Measurements from ENCODE around the gene TUBA4A.
A peak's percentile ranks its signal among the peaks of the same experiment; 100 is the strongest.
"Not testable (repeated sequence)": the region's sequence is repeated elsewhere in the genome, so short reads cannot be mapped to it uniquely, and the experiment has no call there.

The TUBA4A gene

DNA sequence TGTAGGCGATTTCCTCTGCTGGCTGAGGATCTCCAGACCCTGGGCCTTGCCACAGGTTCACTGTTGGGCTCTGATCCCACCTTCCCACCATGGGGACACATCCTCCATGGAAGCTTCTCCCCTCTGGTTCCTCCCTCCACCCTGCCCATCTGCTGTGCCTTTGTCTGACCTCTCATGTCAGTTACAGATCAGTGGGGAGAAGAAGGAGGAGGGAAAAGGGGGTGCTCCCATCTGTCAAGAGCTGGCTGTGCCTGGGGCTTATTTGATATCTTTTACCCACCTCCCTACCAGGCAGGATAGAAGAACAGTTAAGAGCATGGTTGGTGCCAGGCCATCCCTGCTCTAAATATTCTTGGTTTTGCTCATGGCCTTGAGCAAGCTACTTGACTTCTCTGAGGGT lies 13.2 kb upstream of the TUBA4A start:
- no peak for DNase-seq

DNA sequence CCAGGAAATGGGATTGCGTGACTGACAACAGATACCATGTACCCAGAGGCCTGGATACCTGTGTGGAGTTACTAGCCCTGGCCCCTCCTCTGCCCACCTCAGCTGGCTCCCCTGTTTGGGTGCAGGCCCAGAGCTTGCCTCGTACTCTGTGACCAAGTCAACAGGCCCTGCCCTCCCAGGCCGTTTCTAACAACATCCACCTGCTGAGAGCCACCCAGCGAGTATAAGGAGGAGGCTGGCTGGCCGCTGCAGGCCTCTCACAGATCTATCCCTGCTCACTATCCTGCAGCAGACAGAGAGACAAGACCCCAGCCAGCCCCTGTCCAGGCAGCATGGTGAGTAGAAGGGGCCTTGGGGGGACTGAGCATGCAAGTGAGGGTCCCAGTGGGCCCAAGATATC lies 12.5 kb upstream of the TUBA4A start:
- no peak for DNase-seq

DNA sequence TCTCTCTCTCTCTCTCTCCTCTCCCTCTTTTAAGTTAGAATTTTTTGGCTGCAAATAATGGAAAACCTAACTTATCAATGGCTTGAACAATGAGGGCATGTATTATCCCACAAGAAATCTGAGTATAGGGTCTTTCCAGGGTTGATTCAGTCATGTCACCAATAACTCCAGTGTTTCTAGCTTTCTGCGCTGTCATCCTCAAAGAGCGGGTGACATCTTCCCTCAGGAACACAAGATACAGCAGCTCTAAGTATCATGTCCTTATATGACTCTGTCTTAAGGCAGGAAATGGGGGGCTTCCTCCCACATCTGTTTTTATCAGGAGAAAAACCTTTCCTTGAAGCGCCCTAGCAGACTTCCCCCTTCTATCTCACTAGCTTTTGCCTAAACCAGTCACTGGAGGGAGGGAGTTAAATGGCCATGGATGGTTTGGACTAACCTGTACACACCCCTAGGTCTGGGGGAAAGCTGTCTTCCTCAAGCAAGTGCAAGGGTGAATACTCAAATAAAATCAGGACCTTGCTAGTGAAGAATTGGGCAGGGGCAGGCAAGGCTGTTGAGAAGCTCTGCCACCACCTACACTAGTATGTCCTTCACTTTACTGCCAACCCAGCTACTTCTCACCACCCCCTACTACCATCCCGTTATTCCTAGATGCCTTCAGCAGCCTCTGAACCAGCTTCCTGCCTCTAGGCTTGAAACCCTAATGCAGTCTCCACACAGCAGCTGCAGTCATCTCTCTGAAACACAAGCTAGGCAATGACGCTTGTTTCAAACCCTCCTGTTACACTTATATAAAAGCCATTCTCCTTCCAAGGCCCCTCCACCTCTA lies 7.5 kb upstream of the TUBA4A start:
- no peak for DNase-seq

DNA sequence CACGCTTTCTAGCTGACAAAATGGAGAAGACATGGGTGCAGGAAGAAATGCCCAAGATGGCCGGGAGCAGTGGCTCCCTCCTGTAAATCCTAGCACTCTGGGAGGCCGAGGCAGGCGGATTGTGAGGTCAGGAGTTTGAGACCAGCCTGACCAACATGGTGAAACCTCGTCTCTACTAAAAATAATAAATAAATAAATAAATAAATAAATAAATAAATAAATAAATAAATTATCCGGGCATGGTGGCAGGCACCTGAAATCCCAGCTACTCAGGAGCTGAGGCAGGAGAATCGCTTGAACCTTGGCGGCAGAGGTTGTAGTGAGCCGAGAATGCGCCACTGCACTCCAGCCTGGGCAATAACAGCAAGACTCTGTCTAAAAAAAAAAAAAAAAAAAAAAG lies 5.2 kb upstream of the TUBA4A start:
- DNase-seq: not testable (repeated sequence)

DNA sequence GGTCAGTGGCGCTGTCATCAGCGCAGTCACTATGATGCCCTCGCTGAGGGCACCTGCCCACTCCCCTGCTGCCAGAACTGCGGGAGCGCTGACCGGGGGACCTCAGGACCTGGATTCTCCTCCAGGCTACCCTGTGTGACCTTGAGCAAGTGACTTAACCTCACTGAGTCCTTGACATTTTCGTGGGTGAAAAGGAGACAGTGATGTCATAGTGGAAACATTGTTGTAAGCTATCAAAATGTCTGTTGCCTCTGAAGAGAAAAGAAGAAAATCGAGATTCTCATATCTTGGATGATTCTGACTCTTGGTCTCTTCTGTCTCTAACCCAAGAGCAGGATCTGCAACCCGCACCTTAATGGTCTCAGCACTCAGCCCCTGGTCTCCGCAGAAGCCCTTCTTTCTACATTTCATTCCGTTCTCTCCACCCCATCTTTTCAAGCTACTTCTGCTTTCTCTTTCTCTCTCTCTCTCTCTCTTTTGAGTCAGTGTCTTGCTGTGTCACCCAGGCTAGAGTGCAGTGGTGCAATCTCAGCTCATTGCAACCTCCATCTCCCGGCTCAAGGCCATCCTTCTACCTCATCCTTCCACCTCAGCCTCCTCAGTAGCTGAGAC lies 978 bp upstream of the TUBA4A start:
- no peak for DNase-seq

DNA sequence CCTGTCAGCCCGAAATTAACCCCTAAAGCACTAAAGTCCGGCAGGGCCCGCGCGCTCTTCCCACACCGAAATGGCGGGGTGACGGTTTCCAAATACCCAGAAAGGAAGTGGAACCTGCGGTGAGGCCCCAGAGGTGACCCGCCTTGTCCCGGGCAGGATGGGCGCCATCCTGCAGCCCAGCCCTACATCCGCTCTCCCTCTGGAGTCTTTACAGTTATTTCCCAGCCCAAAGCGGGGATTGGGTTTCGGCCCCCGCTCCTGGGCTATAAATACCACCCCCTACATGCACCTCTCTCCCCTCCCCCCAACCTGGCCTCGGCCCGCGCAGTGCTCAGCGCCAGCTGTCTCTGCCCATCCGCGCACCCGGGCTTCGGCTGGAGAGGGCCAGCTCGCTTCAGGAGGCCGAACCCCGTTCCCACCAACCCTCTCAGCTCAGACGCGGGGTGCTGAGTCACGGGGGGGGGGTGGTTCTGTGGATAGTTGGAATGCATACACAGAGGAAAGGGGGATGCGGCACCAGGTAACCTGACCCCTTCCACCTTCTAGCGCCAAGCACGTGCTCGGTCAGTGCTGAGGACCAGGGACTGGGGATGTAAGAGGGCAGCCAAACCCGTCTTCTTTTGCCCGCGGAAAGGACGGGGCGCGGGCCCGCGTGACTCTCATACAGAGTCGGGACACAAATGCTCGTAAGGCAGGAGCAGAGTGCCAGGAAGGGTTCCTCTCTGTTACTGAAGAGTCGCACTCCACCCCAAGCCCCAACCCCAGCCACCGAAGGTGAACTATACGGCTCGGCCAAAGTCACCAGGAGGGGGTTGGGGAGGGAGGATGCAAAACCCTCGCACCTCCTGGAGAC lies 592 bp downstream of the TUBA4A start, which contains the start of gene TUBA4B:
TUBA4B (plus strand) TSS at position 344 of the 853 bp plus-strand sequence; CDS start at position 509, 165 bp downstream.
- no peak for DNase-seq

DNA sequence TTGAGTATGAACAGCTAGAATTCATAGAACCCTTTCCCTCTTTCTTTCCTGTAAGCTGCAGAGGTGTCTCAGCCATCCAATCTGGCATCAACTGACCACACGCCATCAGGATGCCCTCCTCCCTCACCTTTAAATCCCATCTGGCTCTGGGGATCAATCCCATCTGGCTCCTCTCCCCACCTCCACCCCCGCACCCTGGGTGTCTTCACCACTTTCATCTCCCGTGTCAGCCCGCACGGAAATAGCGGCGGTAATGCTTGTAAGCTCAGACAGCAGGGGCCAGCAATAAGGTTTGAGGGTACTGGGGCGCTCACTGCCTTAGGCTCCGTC lies 1.2 kb downstream of the TUBA4A start:
- DNase-seq: no peak

DNA sequence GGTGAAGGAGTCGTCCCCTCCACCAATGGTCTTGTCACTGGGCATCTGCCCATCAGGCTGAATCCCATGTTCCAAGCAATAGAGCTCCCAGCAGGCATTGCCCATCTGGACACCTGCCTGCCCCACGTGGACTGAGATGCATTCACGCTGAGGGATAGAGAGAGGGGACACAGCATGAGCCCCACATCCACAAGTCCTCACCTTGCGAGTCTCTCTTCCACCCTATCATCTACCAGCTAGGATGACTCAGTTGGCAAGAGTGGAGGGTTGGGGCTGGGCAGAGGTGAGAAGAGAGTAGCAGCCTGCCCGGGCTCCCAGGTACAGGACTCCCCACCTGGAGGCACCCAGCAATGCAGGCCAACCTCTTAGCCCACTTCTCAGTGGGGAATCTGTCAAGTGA lies 1.6 kb downstream of the TUBA4A start:
- DNase-seq: no peak

DNA sequence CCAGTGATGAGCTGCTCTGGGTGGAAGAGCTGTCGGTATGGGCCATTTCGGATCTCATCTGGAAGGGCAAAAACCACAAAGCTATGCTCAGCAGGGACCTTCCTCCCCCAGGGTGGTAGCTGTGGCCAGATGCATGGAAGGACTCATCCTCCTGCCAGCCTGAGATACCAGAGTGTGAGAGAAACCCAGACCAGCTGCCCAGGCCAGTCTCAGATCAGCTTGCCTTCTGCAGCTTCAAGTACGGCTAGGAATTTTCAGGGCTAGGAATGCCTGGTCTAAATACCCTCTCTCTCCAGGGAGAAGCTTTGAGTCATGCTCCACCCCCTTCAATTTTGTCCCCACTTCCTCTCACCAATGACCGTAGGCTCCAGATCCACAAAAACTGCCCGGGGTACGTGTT lies 2.1 kb downstream of the TUBA4A start:
- DNase-seq: no peak

DNA sequence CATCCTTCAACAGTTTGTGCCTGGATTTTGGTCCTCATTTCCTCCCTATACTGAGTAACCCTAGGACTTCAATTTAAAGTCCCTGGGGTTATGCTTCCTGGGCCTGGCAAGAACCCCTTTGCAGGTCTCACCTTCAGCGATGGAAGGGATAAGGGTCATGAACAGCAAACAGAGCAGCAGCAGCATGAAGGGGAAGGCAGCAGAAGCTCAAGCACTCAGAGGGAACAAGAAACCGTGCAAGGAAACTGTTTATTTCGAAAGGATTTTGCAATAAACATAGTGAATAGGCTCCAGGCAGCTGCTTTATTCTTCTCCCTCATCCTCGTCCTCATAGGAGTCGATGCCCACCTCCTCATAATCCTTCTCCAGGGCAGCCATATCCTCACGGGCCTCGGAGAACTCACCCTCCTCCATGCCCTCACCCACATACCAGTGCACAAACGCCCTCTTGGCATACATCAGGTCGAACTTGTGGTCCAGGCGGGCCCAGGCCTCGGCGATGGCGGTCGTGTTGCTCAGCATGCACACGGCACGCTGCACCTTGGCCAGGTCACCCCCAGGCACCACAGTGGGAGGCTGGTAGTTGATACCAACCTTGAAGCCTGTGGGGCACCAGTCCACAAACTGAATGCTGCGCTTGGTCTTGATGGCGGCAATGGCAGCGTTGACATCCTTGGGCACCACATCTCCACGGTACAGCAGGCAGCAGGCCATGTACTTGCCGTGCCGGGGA lies 3.5 kb downstream of the TUBA4A start:
- DNase-seq: no peak

DNA sequence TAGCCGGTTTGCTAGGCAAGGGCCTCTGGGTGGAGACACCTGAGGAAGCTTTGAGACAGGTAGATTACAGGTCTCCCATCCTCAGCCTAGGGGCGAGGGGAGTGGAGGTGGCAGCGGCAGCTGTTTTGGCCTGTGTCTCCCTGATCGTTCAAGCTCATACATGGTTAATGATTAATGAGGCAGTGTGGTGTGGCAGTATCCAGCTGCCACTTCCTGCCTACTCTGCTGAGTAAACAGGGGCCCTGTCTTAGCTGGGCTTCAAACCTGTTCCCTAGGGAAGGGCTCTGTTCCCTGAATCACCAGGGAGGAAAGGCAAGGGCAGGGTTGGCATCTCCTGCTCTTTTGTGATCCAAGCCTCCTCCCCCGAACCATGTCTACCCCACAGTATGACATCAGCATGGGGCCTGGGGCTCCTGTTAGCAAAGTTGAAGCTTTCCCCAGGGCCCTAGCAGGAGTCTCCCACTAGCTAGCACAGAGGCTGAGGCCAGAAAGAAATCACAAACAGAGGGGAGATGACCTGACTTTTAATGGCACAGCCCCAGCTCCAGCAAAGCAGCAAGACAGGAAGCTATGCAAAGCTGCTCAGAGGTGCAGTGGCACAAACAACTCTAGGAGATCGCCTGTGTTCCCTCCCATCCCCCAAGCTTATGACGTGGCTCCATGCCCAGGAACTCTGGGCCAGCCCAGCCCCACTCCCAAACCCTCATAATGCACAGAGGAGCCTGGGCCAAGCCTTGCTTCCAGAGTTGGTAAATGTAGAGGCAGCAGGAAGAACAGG lies 4.3 kb downstream of the TUBA4A start:
- DNase-seq: no peak

DNA sequence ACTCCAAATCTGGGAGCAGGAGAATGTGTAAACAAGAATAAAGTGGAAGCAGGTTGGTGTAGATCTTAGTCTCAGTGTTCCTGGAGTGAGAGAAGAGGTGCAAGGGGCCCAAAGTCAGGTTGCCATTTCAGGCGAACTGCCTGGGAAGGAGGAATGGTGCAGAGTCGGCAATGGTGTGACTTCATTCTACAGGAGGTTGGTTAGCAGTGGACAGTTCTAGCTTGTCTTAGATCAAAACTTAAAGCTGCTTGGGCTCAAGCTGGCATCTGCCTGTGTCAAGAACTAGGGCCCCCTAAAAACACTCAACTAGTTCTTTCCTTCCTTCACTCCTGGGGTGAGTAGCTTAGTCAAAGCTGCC lies 4.9 kb downstream of the TUBA4A start:
- no peak for DNase-seq

DNA sequence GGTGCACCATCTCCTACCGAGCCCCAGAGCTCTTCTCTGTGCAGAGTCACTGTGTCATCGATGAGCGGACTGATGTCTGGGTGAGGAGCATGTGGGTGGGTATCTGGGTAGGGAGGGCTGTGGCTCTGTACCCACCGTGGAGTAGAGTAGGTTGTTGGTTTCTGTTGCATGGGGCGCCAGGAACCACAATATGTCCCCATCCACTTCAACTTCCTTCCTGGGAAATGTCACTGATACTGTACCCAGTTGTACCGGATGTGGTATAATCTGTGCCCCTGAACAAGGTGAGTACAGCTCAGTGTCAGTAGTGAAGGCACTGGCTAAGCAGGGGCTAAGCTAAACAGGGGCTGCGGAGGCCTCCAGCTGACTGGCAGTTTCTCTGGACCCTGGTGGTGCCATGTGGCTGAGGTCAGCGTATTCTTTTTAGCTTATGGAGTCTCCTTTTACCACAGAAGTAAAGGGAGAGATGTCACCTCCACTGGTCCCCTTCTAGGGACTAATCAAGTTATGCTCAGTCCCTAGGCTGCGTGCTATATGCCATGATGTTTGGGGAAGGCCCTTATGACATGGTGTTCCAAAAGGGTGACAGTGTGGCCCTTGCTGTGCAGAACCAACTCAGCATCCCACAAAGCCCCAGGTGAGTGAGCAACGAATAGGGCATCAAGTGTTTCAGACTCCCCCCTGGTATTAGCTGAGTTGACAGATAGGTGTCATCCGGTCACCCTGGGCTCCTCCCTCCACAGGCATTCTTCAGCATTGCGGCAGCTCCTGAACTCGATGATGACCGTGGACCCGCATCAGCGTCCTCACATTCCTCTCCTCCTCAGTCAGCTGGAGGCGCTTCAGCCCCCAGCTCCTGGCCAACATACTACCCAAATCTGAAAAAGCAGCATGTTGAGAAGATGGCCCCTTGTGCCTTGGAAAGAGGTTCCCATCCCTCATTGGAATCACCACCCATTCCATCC lies 5.8 kb downstream of the TUBA4A start:
- no peak for DNase-seq

DNA sequence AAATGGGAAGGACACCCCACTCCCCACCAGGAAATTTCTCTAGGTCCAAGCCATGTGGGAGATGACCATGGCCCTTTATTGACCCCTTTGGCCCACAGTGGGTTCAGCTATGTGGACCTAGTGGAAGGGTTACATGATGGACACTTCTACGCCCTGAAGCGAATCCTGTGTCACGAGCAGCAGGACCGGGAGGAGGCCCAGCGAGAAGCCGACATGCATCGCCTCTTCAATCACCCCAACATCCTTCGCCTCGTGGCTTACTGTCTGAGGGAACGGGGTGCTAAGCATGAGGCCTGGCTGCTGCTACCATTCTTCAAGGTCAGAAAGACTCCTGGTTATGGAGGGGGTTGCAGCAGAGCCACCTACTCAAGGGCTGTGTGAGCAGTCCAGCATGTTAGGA lies 7.2 kb downstream of the TUBA4A start:
- DNase-seq: no peak

DNA sequence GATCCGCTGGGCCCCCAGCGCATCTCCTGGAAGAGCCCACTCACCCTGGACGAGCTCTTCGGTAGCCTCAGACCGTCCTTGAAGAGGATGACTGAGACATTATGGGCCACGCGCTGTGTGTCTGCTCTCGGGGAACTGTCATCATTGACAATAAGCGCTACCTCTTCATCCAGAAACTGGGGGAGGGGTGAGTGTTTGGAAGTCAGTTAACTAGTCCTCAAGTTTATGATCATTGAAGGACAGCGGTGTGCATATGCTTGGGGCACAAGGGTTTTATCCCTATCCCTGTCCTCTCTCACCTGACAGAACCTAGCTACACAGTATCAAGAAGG lies 7.9 kb downstream of the TUBA4A start:
- DNase-seq: no peak

DNA sequence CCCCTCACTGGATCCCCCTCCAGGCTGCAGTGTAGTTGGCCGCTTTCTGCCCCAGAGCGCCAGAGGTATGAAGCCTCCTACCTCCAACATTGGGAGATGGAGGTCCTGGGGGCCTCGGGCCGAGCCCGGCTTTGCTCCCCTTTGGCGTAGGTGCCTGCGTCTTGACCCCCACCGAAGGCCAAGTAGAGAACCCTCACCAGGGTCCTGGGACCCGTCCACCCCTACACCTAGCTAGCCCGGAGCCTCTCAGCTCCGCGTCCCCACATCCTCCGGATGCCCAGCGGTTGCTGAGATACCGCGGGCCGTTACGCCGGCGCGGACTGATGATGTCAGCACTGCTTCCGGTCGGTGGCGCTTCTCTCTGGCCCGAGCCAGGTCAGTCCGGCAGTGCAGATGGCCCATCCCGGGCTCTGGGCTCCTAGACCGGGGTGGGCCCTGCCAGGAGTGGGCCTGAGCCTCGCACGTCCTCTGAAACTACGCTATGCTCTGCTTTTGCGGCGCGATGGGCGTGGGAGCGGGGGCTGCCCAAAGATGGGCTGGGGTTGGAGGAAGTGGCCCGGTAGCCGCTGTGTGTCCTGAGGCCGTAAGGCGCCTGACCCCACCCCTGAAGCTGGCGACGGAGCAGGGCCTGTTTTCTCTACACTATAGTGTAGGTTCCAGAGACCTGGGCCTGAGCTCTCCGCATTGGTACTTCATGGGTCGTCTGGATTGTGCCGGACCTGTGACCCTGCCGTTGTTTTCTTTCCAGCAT lies 8.4 kb downstream of the TUBA4A start, which contains the start of the genes GLB1L and STK16:
GLB1L (minus strand) TSS at position 297 of the 751 bp plus-strand sequence. CDS start 1,871 bp downstream, outside the sequence.
STK16 (plus strand) TSS at position 332 of the 751 bp plus-strand sequence. CDS start 521 bp downstream, outside the sequence.
- DNase-seq: peak; percentile 98

DNA sequence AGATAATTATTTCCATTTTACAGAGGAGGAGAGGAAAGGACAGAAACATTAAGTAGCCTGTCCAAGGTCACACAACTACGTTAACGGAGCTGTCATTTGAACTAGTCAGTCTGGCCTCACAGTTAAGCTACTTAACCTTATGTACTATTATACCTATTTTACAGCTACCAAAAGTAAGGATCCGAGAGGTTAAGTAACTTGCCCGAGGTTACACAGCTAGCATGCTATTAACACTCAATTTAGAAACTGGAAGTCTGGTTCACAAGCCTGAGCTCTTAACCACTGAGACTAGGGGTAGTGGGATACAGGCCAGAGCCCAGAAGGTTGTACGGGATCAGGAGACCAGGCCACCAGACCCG lies 8.9 kb downstream of the TUBA4A start:
- no peak for DNase-seq

DNA sequence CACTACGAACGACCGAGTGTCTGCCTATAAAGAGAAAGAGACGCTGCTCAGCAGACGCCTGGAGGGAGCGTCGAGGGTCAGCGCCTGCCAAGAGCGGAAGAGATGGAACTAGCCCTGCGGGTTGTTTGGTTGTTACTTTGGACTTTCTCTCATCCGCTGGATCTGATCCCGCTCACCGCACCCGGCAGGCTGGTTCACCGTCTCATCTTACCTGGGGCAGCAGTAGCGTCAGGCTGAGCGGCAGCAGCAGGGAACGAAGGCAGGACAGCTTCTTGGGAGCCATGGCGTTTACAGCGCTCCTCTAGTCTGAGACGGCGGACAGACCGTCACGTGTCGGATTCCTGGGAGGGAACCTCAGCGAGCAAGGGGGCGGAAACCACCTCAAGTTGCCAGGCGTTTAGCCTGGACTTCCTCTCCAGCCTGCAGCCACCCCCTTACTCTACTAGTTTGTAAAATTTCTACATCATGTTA lies 10.4 kb downstream of the TUBA4A start:
- DNase-seq: no peak

DNA sequence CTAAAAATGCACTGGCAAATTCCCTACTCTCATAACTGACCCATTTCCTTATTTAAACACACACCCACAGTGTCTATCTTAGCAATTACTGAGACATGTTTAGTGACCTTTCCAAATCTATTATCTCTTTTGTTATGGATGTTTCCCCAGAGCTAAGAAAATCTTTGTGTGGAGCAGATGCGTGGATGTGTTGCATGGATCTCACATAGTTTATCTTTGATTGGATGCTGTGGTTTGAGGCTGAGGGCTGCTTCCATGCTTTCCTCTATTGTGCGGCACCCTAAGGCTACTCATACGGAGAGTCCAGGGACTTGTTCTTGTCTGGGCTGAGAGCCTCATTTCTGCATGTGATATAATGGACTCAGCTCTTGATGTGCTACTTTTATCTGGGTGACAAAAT lies 19.4 kb downstream of the TUBA4A start:
- no peak for DNase-seq

DNA sequence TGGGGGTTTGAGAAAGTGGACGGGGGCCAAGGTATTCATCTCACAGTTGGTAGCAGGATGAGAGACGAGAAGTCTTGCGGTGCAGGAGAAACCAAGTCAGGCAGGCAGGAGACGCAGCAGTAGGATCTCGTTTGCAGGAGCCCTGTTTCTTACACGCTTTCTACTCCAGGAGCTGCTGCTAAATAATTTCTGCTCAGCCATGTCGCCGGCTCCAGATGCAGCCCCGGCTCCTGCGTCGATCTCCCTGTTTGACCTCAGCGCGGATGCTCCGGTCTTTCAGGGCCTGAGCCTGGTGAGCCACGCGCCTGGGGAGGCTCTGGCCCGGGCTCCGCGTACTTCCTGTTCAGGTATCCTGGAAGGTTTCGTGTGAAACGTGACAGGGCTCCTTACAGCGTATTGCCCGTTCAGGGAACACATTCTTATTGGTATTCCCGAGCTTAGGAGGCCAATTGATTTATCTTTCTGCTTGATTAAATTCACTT lies 23.6 kb downstream of the TUBA4A start:
- peak; percentile 60 for DNase-seq

All from 8988T (cell line).